Measurements from ENCODE around the gene SAT2. TPM values are rescaled to one million over a fixed set of nuclear protein-coding genes. Genes with fewer than 3 reads are reported as not detected.

The SAT2 gene
- total and polyA plus RNA-seq, 2 experiments from 2014 or later = 56.7 to 69.4 TPM

GRCh38 chr17:7591596-7591995, 36.0 kb downstream of the SAT2 start:
- H3K9me3 Mint-ChIP-seq = no peaks in the 10 kb centered on the region
- Histone ChIP-seq H3K36me3 (ENCODE audit: insufficient read depth) (peaks cover 32% of the 10 kb centered on the region), H3K4me3 (no peak overlapping the region), H2AFZ (no peak overlapping the region), H3K27ac (ENCODE audit: low read depth) (peak overlapping the region; percentile 97), H3K4me1 (ENCODE audit: insufficient read depth) (peaks cover 14% of the 10 kb centered on the region), H3K4me2 (peak overlapping the region; percentile 71; the same call in 1 of the 2 replicates), H3K79me2 (replicated peaks; ENCODE audit: insufficient read depth) (no peaks in the 10 kb centered on the region), H3F3A (replicated peaks; ENCODE audit: low read depth) (peaks cover 33% of the 10 kb centered on the region), H3K9me2 (ENCODE audit: insufficient read depth) (no peaks in the 10 kb centered on the region), H3K27me3 (ENCODE audit: insufficient read depth) (no peaks in the 10 kb centered on the region), H4K20me1 (replicated peaks; ENCODE audit: insufficient read depth) (no peaks in the 10 kb centered on the region; the same call in 1 of the 2 replicates)
- TF ChIP-seq ETS1 (IDR thresholded peaks at IDR 0.05) (no peak), ZNF114 (CRISPR knock-in tag; IDR thresholded peaks at IDR 0.05) (no peak), POLR2AphosphoS5 (IDR thresholded peaks at IDR 0.05; ENCODE audit: low read depth) (no peak), JUNB (IDR thresholded peaks at IDR 0.05; ENCODE audit: unreplicated experiment) (no peak), STAT1 (IDR thresholded peaks at IDR 0.05; ENCODE audit: unreplicated experiment) (no peak), NANOG (IDR thresholded peaks at IDR 0.05; ENCODE audit: borderline replicate concordance) (no peak), EZH2 (IDR thresholded peaks at IDR 0.05; ENCODE audit: low read depth, unreplicated experiment) (no peak), REST (IDR thresholded peaks at IDR 0.05; ENCODE audit: unreplicated experiment) (no peak), CREB1 (CRISPR knock-in tag; IDR thresholded peaks at IDR 0.05; ENCODE audit: low read depth) (no peak), ZNF331 (CRISPR knock-in tag; IDR thresholded peaks at IDR 0.05; ENCODE audit: low read depth) (no peak), EZH2phosphoT487 (IDR thresholded peaks at IDR 0.05; ENCODE audit: unreplicated experiment) (no peak), CTCF (conservative IDR thresholded peaks at IDR 0.05; ENCODE audit: low read depth in 2 of 2) (no peak), ZNF462 (CRISPR knock-in tag; IDR thresholded peaks at IDR 0.05) (no peak)
- peaks cover 35% of the 10 kb centered on the region for H3K4me1 Mint-ChIP-seq
- H3K36me3 Mint-ChIP-seq (ENCODE audit: low read depth) = peaks cover 69% of the 10 kb centered on the region
- DNase-seq (ENCODE audit: low spot score) (no peak), ATAC-seq (no peak)
- H3K27me3 Mint-ChIP-seq (ENCODE audit: insufficient read depth, low read depth, poor library complexity) = peaks cover 16% of the 10 kb centered on the region
- peak overlapping the region; percentile 96 for H3K27ac Mint-ChIP-seq
- peak overlapping the region; percentile 51; the same call in 1 of the 3 replicates for H3K4me3 Mint-ChIP-seq

Measured in GM23338 (cell line).